ENCODE data around the gene TNIK.

The TNIK gene

DNA sequence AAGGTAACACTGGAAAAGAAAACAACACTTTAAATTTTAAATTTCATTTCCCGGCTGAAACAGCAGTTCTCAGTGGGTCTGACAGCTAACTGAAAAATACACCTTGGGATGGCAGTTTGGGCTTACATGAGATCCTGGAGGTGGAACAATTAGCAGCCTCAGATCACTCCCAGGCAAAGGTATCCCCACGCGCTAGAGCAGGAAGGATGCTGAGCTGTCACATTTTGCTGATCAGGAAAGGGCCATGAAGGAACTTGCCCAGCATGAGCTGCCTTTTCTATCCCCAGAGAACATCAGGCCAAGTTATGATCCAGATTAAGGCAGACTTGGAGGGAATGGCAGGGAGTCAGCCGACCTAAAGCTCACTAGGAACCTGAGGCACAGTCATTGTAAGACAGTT is 228.8 kb downstream of the TNIK start:
- TF ChIP-seq CTCF (IDR thresholded peaks at IDR 0.05) (no peak), ZFX (IDR thresholded peaks at IDR 0.05; ENCODE audit: borderline replicate concordance) (no peak)
- H3K27ac ChIP-seq = no peak overlapping the region

DNA sequence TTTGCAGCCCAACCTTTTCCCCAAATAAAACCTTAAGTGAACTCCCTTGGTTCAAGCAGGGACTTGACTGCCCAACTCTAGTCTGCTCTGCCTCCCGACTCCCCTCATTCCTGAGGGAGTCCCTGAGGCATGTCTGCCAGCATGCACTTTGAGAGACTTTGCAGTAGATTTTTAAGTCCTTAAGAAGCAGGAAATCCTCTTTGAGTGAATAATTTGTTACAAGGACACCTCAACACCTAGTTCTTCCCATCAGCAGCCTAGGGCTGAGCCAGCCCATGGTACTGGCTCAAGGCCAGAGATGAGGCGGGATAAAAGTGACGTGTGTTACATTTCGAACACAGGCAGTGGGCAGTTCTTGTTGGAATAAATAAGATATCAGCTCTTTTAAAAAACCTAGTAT is 229.3 kb downstream of the TNIK start:
- TF ChIP-seq ZFX (IDR thresholded peaks at IDR 0.05; ENCODE audit: borderline replicate concordance) (no peak), CTCF (IDR thresholded peaks at IDR 0.05) (no peak)
- no peak overlapping the region for H3K27ac ChIP-seq

DNA sequence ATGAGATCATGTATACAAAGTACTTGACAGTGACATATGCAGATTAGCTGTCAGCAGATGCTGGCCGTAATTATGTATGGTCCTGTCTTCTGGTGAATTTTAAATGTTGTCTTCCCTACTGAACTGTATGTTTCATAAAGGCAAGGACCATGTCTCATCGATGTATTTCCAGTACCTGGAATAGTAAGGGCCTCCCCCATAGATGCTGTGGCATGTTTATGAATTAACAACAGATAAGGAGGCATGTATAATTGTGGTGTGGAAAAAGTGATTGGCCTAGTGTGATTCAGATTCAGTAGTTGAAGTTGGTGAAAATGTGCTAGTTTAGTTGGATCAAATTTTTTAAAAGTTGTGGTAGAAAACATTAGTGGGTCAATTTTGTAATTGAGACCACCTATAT is 231.0 kb downstream of the TNIK start:
- TF ChIP-seq ZFX (IDR thresholded peaks at IDR 0.05; ENCODE audit: borderline replicate concordance) (no peak), CTCF (IDR thresholded peaks at IDR 0.05) (no peak)
- H3K27ac ChIP-seq = no peak overlapping the region

DNA sequence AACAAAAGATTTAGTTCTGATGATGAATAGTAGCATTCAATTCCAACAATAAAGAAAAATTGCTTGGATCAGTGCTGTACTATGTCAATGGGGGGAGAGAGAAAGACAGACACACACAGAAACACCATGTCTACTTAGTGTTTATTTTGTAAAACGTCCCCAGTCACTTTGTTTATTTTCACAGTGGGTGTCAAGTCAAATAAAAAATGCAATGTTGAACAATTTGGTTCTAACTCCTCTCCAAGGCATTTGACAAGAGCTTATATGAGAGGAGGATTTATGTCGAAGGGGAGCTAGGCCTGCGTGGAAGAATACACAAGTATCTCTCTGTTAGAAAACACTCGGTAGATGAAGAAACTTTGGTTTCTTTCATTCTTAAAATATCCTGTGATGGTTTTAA is 232.0 kb downstream of the TNIK start:
- TF ChIP-seq CTCF (IDR thresholded peaks at IDR 0.05) = no peak
- no peak for TF ChIP-seq ZFX (IDR thresholded peaks at IDR 0.05; ENCODE audit: borderline replicate concordance)
- H3K27ac ChIP-seq = no peak overlapping the region

DNA sequence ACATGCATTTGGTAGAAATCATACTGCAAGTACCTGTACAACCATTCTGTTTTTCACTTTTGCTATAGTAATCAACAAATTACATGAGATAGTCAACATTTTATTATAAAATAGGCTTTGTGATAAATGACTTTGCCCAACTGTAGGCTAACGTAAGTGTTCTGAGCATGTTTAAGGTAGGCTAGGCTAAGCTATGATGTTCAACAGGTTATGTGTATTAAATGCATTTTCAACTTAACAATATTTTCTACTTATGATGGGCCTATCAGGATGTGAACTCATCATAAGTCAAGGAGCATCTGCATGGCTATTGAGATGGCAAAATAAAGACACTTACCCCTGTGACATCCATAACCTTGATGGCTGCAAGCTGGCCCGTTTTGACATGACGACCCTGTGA is 232.4 kb downstream of the TNIK start:
- TF ChIP-seq CTCF (IDR thresholded peaks at IDR 0.05) (no peak), ZFX (IDR thresholded peaks at IDR 0.05; ENCODE audit: borderline replicate concordance) (no peak)
- no peak overlapping the region for H3K27ac ChIP-seq

- TF ChIP-seq CTCF (IDR thresholded peaks at IDR 0.05) (no peak), ZFX (IDR thresholded peaks at IDR 0.05; ENCODE audit: borderline replicate concordance) (no peak)
- no peak overlapping the region for H3K27ac ChIP-seq
Observed at GRCh38 chr3:171227359-171227758, 232.8 kb downstream of the TNIK start.

DNA sequence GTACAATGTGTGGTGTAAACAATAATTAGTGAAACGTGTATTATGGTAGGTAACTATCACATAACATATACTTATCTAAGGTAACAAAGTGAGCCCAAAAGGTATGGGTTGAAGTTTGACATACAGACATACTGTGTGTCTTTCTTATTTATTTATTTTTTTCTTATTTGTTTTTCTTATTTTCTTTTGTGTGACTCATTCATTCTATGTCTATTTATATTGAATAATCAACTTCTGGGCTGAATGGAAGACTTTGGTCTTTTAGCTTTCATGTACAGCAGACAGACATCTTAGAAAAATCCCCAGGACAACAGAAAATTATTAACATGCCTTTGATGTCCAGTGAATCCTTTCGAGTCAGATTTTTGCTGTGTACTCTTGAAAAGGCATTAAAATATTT is 233.4 kb downstream of the TNIK start:
- TF ChIP-seq CTCF (IDR thresholded peaks at IDR 0.05) = no peak
- no peak for TF ChIP-seq ZFX (IDR thresholded peaks at IDR 0.05; ENCODE audit: borderline replicate concordance)
- H3K27ac ChIP-seq = no peak overlapping the region
